Endothelial cell of umbilical vein (primary cell): ENCODE results near the gene SLC27A2. TPM values are rescaled to one million over a fixed set of nuclear protein-coding genes. Genes with fewer than 3 reads are reported as not detected.

Experiments
- BruUV-seq: library from RNA; stranded (reverse); fragments of 400-500 nt; replicated peaks from 2 replicates; lab custom pipeline; 2021; lab: Mats Ljungman, UMichigan
- CTCF ChIA-PET: fragments of 300-600, 350-600 bp; sonication (Branson Sonifier 250); formaldehyde crosslinking; loops from one replicate; lab custom pipeline; 2021; ENCODE audit warnings: antibody characterized with exemption, inconsistent platforms; lab: Charles Lee
- POLR2A ChIA-PET: fragments of 300-600, 350-600 bp; sonication (Branson Sonifier 250); formaldehyde crosslinking; loops from one replicate; lab custom pipeline; 2021; ENCODE audit warnings: antibody characterized with exemption, inconsistent platforms; lab: Charles Lee
- DNase-seq: peaks from one replicate; pipeline ENCODE4 v3.0.0-alpha.2; 2011; ENCODE audit warnings: low read depth, low spot score
- FAIRE-seq: peaks from 2 replicates; lab custom pipeline; 2011; peaks lifted over from hg19 to GRCh38; lab: Jason Lieb, UNC
- H2AFZ ChIP-seq: 2 replicates; pipeline ENCODE4 v1.6.0; 2012; ENCODE audit warnings: low read depth, low read length, control low read depth, inconsistent platforms
- H3K27ac ChIP-seq: 2 replicates; pipeline ENCODE4 v1.5.1; 2011; ENCODE audit warnings: low read depth, mild to moderate bottlenecking, control low read depth, low read length, moderate library complexity; ENCODE audit not compliant: insufficient read depth
- H3K27me3 ChIP-seq, 2 experiments: 2 replicates each; pipeline versions ENCODE4 v1.6.0 to v1.6.1; 2011; ENCODE audit warnings: low read length in 2 of 2, mixed read lengths in 1 of 2; ENCODE audit not compliant: control insufficient read depth in 2 of 2, insufficient read depth in 2 of 2
- H3K36me3 ChIP-seq, 2 experiments: 2 replicates in 1 of 2; 3 replicates in 1 of 2; pipeline ENCODE4 v1.5.1; 2011; ENCODE audit warnings: low read length in 2 of 2, mild to moderate bottlenecking in 1 of 2, moderate library complexity in 1 of 2; ENCODE audit not compliant: control insufficient read depth in 2 of 2, insufficient read depth in 2 of 2; ENCODE audit errors: extremely low read depth in 1 of 2
- H3K4me1 ChIP-seq: 3 replicates; pipeline ENCODE4 v1.5.1; 2011; ENCODE audit warnings: mild to moderate bottlenecking, low read length; ENCODE audit not compliant: control insufficient read depth, insufficient read depth; ENCODE audit errors: extremely low read depth
- H3K4me2 ChIP-seq: 2 replicates; pipeline ENCODE4 v1.6.1; 2011; ENCODE audit warnings: low read length, control low read depth, mixed read lengths; ENCODE audit not compliant: insufficient read depth
- H3K4me3 ChIP-seq, 3 experiments: fragments of 200-600 bp in 1 of 3; sonication (generic), shearing (Covaris generic) in 1 of 3; replicated peaks in 1 of 3; 2 replicates each; pipeline ENCODE4 v1.5.1; 2011 to 2016; ENCODE audit warnings: control low read depth in 3 of 3, low read length in 3 of 3, mild to moderate bottlenecking in 2 of 3, inconsistent platforms in 1 of 3, low read depth in 1 of 3, moderate library complexity in 1 of 3; ENCODE audit not compliant: insufficient read depth in 1 of 3
- H3K79me2 ChIP-seq: 2 replicates; pipeline ENCODE4 v1.6.0; 2012; ENCODE audit warnings: low read length, inconsistent platforms; ENCODE audit not compliant: control insufficient read depth, insufficient read depth
- H3K9ac ChIP-seq: replicated peaks from 2 replicates; pipeline ENCODE3; 2011; ENCODE audit warnings: low read length, control low read depth; ENCODE audit not compliant: insufficient read depth; ENCODE audit errors: extremely low read depth
- H3K9me1 ChIP-seq: replicated peaks from 3 replicates; pipeline ENCODE4 v1.6.0; 2011; ENCODE audit warnings: mild to moderate bottlenecking, low read length; ENCODE audit not compliant: control insufficient read depth, insufficient read depth; ENCODE audit errors: extremely low read depth
- H3K9me3 ChIP-seq: replicated peaks from 2 replicates; pipeline ENCODE4 v1.5.1; 2012; ENCODE audit warnings: low read length, inconsistent platforms; ENCODE audit not compliant: control insufficient read depth, insufficient read depth
- H4K20me1 ChIP-seq: replicated peaks from 2 replicates; pipeline ENCODE3; 2011; ENCODE audit warnings: mild to moderate bottlenecking, low read length; ENCODE audit not compliant: control insufficient read depth, insufficient read depth; ENCODE audit errors: extremely low read depth
- CTCF ChIP-seq, 2 donors: IDR thresholded peaks; 1 replicate in 1 of 2; 2 replicates in 1 of 2; pipeline ENCODE4 v1.5.1; 2011; ENCODE audit warnings: low read length in 2 of 2, mild to moderate bottlenecking in 2 of 2, moderate library complexity in 2 of 2, control low read depth in 1 of 2, inconsistent platforms in 1 of 2, low read depth in 1 of 2; ENCODE audit not compliant: insufficient read depth in 1 of 2; ENCODE audit errors: extremely low read depth in 1 of 2
- EZH2 ChIP-seq: IDR thresholded peaks from 2 replicates; pipeline ENCODE4 v1.6.1; 2012; ENCODE audit warnings: borderline replicate concordance, low read depth, mild to moderate bottlenecking, moderate library complexity, low read length, inconsistent platforms; ENCODE audit not compliant: severe bottlenecking
- FOS ChIP-seq: IDR thresholded peaks from 2 replicates; pipeline ENCODE4 v1.6.1; 2011; ENCODE audit warnings: mild to moderate bottlenecking, low read length, moderate library complexity, borderline replicate concordance; ENCODE audit not compliant: insufficient read depth
- GATA2 ChIP-seq: IDR thresholded peaks from 2 replicates; pipeline ENCODE4 v1.7.0; 2011; ENCODE audit warnings: low read depth, mild to moderate bottlenecking, moderate library complexity, mixed read lengths, low read length; ENCODE audit not compliant: insufficient read length, insufficient read depth
- JUN ChIP-seq: IDR thresholded peaks from 2 replicates; pipeline ENCODE4 v1.6.1; 2011; ENCODE audit warnings: borderline replicate concordance, low read depth; ENCODE audit not compliant: insufficient read length, insufficient read depth
- MAX ChIP-seq: IDR thresholded peaks from 2 replicates; pipeline ENCODE4 v1.6.1; 2011; ENCODE audit not compliant: insufficient read depth, insufficient read length
- MYC ChIP-seq: IDR thresholded peaks from one replicate; pipeline ENCODE4 v1.6.1; 2011; ENCODE audit warnings: mild to moderate bottlenecking, low read depth, low read length
- POLR2A ChIP-seq: IDR thresholded peaks from 2 replicates; pipeline ENCODE4 v1.6.1; 2012; ENCODE audit warnings: low read depth, mild to moderate bottlenecking, control low read depth, low read length
- POLR2AphosphoS5 ChIP-seq: IDR thresholded peaks from 2 replicates; pipeline ENCODE4 v1.6.1; 2012; ENCODE audit warnings: low read depth, mild to moderate bottlenecking, control low read depth, low read length, moderate library complexity; ENCODE audit not compliant: insufficient read depth
- dilution Hi-C: fragments of 300-500 bp; cut with MboI; formaldehyde crosslinking; loops from one replicate; pipeline ENCODE4 v1.15.0; 2019; ENCODE audit warnings: low sequenced_read_pairs; ENCODE audit not compliant: extremely low pct_ligation_motif_present
- intact Hi-C: fragments of 100-400 bp; cut with micrococcal nuclease; formaldehyde crosslinking; loops from one replicate; pipeline ENCODE4 v1.10.0; 2022
- polyA plus RNA-seq, 4 experiments: library from polyadenylated mRNA; depleted of rRNA in 3 of 4; stranded (reverse) in 3 of 4; unstranded in 1 of 4; fragments of >200 nt; gene quantifications; 2 replicates each; pipeline versions ENCODE4 v1.2.1 to v1.2.3, GENCODE V29; 2011 to 2012; ENCODE audit warnings: missing spikeins in 1 of 4
- total RNA-seq: library from RNA; stranded (reverse); gene quantifications from 2 replicates; pipeline ENCODE4 v1.2.3, GENCODE V29; 2021

SLC27A2 gene
- total and polyA plus RNA-seq, 2 donors (not counting 3 experiments of a cell fraction or from before 2014, with no cell fraction given): not detected

GRCh38 chr15:50150851-50151250, 31.1 kb upstream of the SLC27A2 start:
- H3K9ac ChIP-seq: no peak overlapping the region
- DNase-seq: no peak
- H3K4me2 ChIP-seq: no peak overlapping the region
- no peaks in the 10 kb centered on the region for H3K79me2 ChIP-seq
- BruUV-seq: no TSS peak
- H3K9me3 ChIP-seq: no peaks in the 10 kb centered on the region
- ChIA-PET CTCF (interaction anchor here (0.6 to 1.3 kb wide), 3 partner anchors 11 to 672 kb away, joined by 3 to 8 read pairs (median 4); no protein-coding TSS in a partner anchor), POLR2A (interaction anchor here (0.7 kb wide), 1 partner anchor 676 kb away, joined by 11 read pairs; no protein-coding TSS in a partner anchor)
- intact Hi-C loops (no loop called here), dilution Hi-C loops (no loop called here)
- no peak overlapping the region for H3K27ac ChIP-seq
- no peak for TF ChIP-seq MYC
- TF ChIP-seq GATA2: no peak
- no peak for TF ChIP-seq FOS
- no peak for TF ChIP-seq POLR2AphosphoS5
- TF ChIP-seq MAX: no peak
- no peak for TF ChIP-seq POLR2A
- TF ChIP-seq EZH2: no peak
- TF ChIP-seq CTCF (IDR thresholded peaks at IDR 0.05; ENCODE audit: extremely low read depth in 1 of 2, insufficient read depth in 1 of 2, low read depth in 1 of 2, low read length in 2 of 2): no peak
- no peak for TF ChIP-seq JUN
- no peaks in the 10 kb centered on the region for H3K4me1 ChIP-seq
- FAIRE-seq: no peak
- no peaks in the 10 kb centered on the region for H3K27me3 ChIP-seq
- no peaks in the 10 kb centered on the region for H4K20me1 ChIP-seq
- no peaks in the 10 kb centered on the region for H3K36me3 ChIP-seq
- H2AFZ ChIP-seq: no peak overlapping the region
- H3K4me3 ChIP-seq: no peak overlapping the region
- H3K9me1 ChIP-seq: no peaks in the 10 kb centered on the region
